HG03025 (cell line): Measurements from ENCODE around the gene NCF2.

Experiments used
- ATAC-seq: cut with Tn5 transposase; IDR thresholded peaks from one replicate; pipeline ENCODE4 v1.9.1; 2021; ENCODE audit warnings: mild to moderate bottlenecking, moderate library complexity; ENCODE audit not compliant: unreplicated experiment, low FRiP score

NCF2 gene

DNA sequence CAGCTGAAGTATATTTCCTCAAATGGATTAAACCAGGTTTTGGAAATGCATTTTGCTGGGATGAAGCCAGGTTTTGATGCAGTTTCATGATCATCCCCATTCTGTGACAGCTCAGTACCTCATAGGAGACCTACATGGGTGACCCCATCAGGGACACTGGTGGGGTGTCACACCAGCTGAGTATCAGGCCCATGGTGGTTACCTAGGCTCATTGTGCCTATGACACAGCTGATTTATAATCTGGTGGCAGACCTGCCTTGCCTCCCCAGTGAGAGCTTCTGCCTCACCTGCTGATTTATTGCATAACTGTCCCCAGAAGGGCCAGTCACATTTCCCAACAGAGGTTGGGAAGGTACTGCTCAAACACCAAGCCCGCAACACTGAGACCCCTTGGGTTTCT lies 3.8 kb downstream of the NCF2 start:
- ATAC-seq: no peak

DNA sequence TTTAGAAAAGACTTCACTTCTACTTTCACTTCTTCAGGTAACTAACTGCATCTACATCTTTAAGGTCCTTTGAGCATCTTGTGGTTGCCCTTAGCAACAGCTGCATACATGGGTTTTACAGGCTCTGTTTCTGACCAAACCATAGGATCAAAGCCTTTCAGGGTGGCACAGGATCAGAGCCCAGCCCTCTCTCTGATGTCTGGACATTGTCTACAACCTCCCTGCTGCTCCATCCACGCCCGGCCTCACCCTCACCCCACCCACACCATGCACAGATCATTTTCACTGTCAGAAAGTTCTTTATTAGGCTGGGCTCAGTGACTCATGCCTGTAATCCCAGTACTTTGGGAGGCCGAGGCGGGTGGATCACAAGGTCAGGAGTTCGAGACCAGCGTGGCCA lies 5.2 kb downstream of the NCF2 start:
- ATAC-seq: no peak

DNA sequence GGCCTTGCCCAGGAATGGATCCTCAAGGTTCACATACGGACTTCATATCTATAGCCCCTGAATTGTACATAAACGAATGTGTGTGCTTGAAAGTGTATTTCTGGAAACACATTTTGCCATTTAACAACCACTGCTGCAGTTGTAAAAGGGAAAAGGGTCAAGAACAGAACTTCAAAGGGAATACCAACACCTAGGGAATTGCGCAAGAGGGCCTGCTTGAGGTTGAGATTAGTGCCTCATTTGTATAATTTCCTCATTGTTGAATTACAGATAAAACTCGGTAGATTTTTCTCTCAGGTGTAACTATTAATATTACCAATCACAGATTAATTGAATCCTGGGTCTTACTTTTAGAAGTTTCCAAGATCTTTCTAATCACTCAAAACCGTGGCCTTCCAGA lies 6.1 kb downstream of the NCF2 start:
- ATAC-seq: no peak

DNA sequence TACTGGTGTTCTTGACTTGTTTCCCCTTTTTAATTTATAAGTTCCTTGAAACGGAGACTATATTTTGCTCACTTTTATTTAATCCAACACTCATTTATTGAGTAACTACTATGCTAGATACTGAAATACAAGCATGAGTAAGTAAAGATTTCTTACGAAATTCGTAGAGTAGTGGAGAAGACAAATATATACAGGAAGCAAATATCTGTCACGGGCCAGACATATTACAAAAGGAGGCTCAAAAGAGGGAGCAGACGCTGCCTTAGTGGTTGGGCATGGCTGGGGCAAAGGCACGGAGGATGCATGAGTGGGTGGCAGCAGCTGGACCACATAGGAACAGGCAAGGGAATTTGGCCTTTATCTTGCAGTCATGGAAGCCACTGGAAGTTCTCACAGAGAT lies 6.8 kb downstream of the NCF2 start:
- ATAC-seq: no peak

DNA sequence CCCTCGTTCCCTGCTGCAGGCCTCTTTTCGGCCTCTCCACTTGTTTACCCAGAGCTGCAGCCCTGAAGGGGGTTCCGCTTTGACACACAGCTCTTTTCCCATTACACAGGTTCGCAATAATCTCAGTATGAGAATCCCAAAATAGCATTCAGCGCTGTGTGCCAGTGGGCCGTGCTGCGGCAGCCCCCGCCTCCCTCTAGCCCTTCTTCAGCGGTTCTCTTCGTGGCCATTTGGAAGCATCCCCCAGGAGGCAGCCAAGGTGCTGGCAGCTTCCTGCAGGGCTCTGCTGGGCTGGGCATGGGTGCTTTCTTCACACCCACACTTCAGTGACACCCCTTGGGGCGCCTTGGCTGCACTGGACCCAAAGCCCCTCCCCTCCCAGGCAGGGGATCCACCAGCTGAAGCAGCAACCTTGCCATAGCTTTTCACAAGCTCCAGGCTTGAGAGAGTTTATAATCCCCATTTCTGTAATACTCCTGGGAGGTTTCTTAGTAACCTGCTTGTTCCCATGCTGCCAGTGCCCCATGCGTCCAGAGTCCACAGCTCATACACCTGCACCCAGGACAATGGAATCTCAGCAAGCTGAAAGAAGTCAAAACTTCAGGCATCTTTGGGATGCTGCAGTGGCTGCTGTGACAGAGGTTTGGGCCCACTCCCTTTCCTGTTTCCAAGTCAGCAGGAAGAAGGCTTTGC lies 8.1 kb downstream of the NCF2 start:
- no peak for ATAC-seq

DNA sequence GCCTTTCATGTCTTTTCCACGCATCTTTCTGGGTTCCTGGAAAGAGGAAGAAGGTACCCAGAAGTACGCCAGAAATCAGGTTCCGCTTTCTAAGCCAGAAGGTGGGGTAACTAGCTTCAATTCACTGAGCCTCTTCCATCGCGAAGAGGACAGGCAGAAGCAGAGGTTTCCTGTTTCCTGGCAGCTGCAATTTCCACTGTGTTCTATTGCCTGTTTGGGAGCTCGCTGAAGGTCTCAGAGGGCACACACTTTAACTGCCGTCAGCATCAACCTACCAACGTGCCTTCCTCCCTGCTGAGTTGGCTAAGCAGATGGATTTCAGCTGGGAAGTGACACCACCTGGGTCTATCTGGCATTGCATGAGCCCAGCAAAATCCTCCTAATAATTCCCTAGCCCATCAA lies 10.0 kb downstream of the NCF2 start:
- no peak for ATAC-seq

DNA sequence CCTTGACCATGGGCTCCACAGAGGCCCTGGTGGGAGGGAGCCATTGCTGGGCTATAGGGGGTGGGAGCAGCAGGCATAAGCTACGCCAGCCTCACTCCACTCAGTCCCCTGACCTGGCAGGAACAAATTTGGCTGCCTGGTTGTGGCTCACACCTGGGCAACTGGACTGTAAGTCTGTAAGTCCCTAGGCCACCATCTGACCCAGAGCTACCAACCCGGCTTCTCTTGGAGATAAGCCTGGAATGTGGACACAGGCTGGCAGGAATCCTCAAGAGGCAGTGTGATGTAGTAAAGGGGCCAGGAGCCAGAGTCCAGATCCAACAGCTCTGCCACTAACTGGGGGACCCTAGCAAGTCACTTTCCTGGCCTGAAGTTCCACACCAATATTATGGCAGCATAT lies 11.4 kb downstream of the NCF2 start:
- ATAC-seq: no peak

DNA sequence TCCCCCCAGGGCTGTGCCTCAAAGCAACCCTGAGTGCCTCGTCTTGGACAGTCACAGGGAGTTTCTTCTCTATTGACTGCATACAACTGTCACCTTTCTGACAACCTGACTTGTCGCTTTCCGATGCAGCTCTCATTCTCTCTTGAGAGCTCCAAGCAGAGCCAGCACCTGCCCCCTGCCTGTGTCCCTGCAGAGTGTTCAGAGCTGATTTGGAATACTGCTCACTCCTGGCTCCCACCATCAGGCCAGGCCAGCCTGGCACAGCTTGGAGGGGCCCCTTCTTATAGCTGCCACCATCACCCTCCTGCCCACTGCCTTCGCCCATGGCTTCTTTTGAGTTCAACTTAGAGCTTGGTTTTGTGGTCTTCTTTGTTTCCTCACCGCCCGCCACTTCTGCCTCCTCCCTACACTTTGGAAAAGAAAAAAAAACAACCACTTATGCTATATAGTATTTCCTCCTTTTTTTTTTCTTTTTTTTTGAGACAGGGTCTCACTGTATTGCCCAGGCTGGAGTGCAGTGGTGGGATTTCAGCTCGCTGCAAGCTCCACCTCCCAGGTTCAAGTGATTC lies 12.3 kb downstream of the NCF2 start:
- ATAC-seq: no peak

DNA sequence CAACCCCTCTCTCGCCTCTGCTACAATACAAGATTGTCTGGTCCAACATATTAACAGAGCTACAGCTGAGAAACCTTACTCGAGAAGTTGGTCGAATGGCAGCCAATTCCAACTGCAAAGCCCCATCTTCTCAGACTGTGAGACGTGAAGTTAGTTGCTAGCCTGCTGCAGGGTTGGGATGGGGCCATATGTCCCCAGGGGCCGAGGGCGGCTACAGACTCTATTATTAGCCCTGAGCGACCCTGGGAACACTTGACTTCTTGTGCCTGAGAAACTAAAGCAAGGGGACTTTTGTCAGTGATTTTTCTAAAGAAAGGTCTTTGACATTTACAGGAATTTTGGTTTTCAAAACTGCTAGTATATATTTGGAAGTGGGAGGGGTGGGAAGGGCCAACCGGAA lies 13.7 kb downstream of the NCF2 start:
- ATAC-seq: no peak

DNA sequence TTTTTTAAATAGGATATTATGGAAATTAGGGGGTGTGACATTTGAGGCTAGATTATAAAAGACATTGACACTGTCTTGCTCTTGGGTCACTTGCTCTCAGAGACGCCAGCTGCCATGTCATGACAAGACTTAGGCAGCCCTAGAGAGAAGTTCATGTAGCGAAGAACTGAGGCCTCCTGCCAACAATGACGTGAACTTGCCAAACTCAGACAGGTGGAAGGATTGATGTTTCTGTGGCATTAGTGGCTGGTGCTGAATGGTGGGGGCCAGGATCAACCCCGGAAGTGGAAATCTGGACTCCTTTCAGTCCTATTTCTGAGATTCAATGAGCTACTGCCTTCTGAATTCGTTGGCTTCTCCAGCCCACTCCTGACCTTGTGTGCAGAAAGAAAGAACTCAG lies 14.7 kb downstream of the NCF2 start:
- no peak for ATAC-seq

DNA sequence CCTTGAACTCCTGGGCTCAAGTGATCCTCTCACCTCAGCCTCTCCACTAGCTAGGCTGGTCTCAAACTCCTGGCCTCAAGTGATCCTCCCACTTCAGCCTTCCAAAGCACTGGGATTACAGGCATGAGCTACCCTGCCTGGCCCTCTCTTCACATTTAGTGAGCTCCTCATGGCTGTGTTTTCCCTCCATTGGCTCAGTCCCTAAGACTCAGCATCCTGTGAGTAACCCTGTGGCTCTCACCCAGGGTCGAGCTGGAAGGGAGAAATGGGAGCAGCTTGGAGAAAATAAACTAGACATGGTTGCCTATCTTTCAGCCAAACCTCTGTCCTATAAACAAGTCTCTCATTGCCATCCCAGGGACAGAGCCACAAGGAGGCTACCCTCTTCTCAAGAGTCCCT lies 17.5 kb downstream of the NCF2 start:
- no peak for ATAC-seq

DNA sequence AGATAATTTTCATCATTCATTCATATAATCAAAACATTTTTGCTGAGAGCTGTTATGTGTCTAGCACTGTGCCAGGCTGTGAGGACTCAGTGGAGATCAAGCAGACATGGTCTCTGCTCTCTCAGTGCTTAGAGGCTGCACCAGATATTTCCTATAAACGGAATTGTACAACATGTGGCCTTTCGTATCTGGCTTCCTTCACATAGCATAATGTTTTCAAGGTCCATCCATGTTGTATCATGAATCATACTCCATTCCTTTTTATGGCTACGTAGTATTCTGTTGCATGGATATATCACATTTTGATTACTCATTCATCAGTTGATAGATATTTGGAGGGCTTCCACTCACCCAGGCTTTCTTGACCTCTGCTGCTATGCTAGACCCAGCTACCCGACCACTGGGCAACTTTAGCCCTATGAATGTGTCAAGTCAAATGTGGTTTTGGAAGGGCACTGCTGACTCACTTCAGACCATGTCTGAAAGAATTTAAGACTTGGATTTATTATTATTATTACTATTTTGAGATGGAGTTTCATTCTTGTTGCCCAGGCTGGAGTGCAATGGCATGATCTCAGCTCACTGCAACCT lies 18.5 kb downstream of the NCF2 start:
- no peak for ATAC-seq

DNA sequence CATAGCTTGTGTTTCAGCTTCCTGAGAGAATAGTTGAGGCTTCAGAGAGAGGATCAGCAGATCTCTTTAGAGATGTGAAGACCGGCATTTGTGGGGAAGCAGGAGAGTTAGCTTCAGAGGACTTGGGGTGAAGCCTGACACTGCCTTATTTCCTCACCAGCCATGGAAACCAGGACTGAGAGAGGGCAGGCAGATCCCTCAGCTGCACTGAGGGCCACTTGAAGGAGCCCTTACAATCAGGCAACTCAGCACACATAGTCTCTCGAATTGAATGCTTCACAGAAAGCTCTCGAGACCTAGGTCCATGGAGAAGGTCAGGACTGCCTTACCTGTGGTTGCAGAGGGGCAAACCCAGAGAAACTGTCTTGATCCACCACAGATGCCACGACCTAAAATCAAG lies 19.8 kb downstream of the NCF2 start:
- ATAC-seq: no peak

DNA sequence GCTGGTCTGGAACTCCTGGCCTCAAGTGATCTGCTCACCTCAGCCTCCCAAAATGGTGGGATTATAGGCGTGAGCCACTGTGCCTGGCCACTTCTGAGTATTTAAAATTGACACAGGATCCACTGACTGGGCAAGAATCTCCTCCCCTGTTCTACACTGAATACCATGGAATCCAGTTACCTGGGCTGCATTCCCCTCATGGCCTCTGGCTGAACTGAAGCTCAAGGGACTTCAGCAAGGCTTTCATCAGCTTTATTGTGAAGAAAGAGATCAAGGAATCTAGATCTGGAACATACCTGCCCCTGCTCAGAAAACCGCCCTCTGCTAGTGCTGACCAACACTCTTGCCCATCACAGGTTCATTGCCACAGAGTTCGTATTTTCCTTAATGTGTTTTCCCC lies 20.5 kb downstream of the NCF2 start:
- ATAC-seq: no peak

DNA sequence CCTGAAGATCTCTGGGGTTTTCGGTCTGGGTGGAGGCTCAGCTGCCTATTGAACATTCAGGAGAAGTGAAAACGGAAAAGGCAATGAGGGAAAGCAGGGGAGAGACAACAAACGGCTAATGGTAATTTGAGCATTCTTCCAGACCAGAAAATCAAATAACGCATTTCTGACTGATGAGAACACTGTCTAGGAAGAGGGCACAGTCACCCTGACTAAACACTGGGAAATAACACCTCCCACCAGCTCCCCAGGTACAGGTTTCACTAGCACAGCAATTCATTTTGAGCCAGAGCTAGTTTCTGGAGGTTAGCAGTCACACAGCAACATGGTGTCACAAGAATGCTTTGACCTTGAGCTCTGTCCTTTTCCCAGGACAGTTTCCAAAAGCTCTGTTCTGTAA lies 21.1 kb downstream of the NCF2 start:
- ATAC-seq: no peak

DNA sequence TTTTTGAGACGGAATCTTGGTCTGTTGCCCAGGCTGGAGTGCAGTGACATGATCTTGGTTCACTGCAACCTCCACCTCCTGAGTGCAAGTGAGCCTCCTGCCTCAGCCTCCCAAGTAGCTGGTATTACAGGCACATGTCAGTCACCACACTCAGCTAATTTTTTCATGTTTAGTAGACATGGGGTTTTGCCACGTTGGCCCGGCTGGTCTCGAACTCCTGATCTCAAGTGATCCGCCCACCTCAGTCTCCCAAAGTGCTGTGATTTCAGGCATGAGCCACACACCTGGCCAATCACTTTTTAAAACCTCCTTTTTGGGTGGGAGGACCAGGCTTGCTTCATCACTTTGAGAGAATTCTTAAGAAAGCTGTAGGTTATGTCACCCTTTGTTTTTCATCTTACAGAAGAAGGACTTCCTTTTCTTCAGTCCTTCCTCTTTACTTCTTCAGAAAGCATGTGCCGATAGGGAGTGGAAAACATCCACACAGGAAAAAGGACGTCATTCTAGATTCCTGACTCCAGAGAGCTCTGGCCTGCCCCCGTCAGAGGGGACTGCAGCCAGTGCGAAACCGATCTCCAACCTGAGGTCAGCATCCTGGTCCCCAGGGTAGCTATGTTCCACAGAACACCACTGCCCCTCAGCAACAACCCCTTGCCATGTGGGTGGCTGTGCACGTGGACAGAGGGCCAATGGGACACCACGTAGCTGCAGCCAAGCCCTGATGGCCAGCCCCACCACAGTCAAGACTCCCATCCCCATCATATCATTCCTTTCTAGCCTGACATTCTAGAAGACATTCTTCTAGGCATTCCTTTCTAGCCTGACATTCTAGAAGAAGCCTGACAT lies 21.9 kb downstream of the NCF2 start:
- no peak for ATAC-seq

DNA sequence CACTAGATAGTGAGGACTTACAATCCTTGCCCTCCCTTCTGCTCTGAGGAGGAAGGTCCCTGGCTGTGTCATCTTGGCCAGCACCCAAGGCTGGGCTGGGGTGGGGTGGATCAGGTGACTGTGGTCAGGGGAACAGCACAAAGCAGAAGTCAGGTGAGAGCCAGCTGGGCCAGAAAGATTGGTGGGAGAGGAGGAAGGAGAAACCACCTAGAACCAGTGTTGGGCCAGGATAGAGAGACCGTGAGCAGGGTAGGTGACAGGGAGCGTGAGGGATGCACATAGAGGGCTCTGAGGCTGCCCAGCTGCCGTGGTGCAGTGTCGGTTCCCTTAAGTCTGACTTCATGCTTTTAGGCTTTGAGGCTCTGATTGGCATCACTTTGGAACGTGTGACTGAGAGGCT lies 22.7 kb downstream of the NCF2 start:
- ATAC-seq: no peak

DNA sequence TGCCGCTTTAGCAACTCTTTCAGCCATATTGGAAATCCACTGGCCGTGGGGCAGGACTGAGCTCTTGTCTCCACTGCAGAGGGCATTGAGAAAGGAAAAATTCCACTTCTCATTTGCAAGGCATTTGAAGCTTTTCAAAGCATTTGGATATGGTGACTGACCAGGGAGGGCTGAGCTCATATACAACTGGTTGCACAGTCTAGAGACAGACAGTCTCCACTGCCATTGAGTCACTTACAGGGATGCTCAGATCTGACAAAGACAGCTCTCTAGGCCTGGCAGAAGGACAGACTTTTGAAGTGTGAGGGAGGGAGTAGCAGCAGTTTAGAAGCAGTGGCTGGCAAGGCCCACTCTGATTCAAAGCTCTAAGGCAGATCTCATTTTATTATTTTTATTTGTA lies 24.2 kb downstream of the NCF2 start:
- no peak for ATAC-seq

DNA sequence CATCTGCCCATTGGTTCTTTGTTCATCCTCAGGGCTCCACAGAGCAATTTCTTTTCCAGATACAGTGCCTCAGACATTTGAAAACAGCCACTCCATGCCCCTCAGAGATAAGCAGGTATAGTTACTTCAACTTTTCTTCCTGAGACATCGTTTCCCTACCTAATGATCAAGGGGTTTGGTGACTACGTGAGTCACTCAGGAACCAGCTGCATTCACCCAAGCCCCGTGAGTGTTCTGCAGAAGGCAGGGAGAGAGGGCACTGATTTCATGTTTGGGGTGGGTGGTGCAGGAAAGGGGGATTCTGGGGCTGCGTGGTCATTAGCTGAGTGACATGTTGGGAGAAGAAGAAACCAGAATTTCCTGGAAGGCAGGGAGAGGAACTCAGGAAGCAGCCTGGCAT lies 25.0 kb downstream of the NCF2 start:
- no peak for ATAC-seq

DNA sequence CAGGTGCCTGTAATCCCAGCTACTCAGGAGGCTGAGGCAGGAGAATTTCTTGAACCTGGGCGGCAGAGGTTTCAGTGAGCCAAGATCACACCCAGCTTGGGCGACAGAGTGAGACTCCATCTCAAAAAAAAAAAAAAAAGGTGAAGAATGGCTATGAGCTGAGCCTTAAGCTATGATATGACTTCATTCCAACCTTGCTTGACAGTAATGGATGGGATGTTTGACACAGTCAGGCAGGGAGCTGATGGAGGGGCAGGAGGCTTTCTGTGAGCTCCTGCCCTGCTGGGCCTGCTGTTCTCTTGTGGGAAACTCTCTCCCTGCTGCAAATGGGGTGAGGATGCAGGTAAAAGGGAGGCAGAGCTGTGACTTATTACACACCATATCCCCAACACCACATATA lies 27.6 kb downstream of the NCF2 start:
- no peak for ATAC-seq

DNA sequence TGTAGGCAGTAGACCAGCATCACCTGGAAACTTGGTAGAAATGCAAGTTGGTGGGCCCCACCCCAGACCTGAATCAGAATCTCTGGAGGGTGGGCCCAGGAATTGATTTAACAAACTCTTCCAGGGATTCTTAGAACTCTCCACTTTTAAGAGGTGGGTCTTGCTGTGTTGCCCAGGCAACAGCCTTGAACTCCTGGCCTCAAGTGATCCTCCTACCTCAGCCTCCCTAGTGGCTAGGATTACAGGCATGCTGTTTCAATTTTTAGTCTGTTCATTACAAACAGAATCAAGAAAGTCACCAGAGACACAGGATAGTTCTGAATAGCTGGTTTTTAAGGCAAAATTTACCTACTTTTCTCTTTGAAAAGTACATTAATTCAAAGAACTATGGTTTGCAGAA lies 31.2 kb downstream of the NCF2 start:
- no peak for ATAC-seq

DNA sequence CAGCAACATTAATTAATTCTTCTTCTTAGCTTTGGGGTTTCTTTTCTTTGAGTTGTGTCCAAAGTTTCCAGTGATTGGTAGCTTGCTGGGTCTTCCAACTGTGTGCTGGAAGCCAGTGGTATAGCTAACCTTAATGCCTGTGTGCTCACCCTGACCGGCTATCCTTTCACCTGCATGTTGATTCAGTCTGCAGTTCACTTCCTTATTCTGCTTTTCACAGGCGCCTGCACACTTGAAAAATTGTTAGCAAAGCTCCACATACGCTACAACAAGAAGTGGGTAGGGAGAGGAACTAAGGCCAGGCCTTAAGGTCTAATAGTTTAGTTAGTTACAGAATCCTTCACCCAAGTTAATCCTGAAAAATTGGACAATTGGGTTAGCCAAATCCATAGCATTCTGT lies 35.7 kb downstream of the NCF2 start:
- no peak for ATAC-seq
